AG04450 (cell line): ENCODE measurements around the gene C10orf105. TPM values are rescaled to one million over a fixed set of nuclear protein-coding genes. Genes with fewer than 3 reads are reported as not detected.

Experiments
- CTCF ChIA-PET: fragments of 300-600, 350-600 bp; formaldehyde crosslinking; extraction: SDS; loops from one replicate; lab custom pipeline; 2022; ENCODE audit warnings: antibody characterized with exemption, inconsistent platforms; lab: Charles Lee
- POLR2A ChIA-PET: fragments of 350-600 bp; formaldehyde crosslinking; extraction: SDS; loops from one replicate; lab custom pipeline; 2021; ENCODE audit warnings: antibody characterized with exemption, inconsistent platforms; lab: Yijun Ruan, JAX
- DNase-seq: peaks from one replicate; pipeline ENCODE4 v3.0.0-alpha.2; 2011; ENCODE audit warnings: low read depth, low spot score
- H3K27ac ChIP-seq: one replicate; pipeline ENCODE4 v1.5.1; 2012; ENCODE audit warnings: low read depth, low read length, control low read depth
- H3K27me3 ChIP-seq: one replicate; pipeline ENCODE4 v1.6.0; 2012; ENCODE audit warnings: low read length; ENCODE audit not compliant: control insufficient read depth, insufficient read depth
- H3K4me3 ChIP-seq: 2 replicates; pipeline ENCODE4 v1.5.1; 2011; ENCODE audit warnings: mild to moderate bottlenecking, low read depth, low read length, control low read depth
- H3K9me3 ChIP-seq: 2 replicates; pipeline ENCODE4 v1.5.1; 2012; ENCODE audit warnings: low read length; ENCODE audit not compliant: control insufficient read depth, insufficient read depth
- polyA plus RNA-seq: library from polyadenylated mRNA; depleted of rRNA; stranded (reverse); fragments of >200 nt; gene quantifications from 2 replicates; pipeline ENCODE4 v1.2.3, GENCODE V29; 2011
- TF ChIP-seq, protein P1 (sequence below): IDR thresholded peaks from 2 replicates; pipeline ENCODE4 v1.5.1; 2011; ENCODE audit warnings: low read depth, low read length, control low read depth, inconsistent platforms

Gene C10orf105
- polyA plus RNA-seq, 1 experiment: not detected

DNA sequence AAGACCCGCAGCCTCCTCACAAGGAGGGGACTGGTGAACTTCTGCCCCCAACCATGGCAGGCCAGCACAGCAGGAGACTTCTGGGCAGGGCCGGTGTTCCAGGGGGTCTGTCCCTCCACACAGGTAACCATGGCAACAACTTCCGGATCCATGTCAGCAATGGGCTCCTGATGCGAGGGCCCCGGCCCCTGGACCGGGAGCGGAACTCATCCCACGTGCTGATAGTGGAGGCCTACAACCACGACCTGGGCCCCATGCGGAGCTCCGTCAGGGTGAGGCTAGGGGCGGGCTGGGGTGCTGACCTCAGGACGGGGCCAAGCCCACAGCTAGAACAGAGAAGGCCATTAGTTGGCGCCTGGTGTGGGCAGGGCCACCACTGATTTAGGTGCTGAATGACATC, 5.7 kb upstream of the C10orf105 start:
- CTCF ChIA-PET: interaction anchor here (0.9 to 1.5 kb wide), 2 partner anchors 28 to 48 kb away, joined by 3 to 8 read pairs; partner anchors contain the start of gene VSIR
- DNase-seq: no peak
- H3K27ac ChIP-seq: no peak overlapping the region
- H3K27me3 ChIP-seq: peaks cover 28% of the 10 kb centered on the region
- no peak overlapping the region for H3K4me3 ChIP-seq
- TF ChIP-seq, protein P1, sequence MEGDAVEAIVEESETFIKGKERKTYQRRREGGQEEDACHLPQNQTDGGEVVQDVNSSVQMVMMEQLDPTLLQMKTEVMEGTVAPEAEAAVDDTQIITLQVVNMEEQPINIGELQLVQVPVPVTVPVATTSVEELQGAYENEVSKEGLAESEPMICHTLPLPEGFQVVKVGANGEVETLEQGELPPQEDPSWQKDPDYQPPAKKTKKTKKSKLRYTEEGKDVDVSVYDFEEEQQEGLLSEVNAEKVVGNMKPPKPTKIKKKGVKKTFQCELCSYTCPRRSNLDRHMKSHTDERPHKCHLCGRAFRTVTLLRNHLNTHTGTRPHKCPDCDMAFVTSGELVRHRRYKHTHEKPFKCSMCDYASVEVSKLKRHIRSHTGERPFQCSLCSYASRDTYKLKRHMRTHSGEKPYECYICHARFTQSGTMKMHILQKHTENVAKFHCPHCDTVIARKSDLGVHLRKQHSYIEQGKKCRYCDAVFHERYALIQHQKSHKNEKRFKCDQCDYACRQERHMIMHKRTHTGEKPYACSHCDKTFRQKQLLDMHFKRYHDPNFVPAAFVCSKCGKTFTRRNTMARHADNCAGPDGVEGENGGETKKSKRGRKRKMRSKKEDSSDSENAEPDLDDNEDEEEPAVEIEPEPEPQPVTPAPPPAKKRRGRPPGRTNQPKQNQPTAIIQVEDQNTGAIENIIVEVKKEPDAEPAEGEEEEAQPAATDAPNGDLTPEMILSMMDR: no peak
- H3K9me3 ChIP-seq: peaks cover 4% of the 10 kb centered on the region
- POLR2A ChIA-PET: no interaction called here

DNA sequence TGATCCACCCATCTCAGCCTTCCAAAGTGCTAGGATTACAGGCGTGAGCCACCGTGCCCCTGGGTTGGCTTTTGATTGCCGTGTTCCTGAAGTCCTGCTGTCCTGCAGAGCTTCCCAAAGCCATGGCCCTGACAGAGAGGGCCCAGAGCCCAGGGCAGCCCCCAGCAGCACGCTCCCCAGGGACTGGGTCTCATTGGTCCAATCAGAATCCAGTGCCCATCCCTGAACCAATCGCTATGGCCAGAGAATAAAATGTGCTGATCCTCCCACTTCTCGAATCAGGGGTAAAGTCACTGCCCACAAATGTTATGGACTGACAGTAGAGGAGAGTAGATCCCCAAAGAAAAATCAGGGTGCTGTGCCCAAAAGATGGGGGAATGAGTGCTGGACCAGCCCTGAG, 5.0 kb upstream of the C10orf105 start:
- ChIA-PET CTCF (no interaction called here), POLR2A (no interaction called here)
- TF ChIP-seq, protein P1: no peak
- no peak overlapping the region for H3K4me3 ChIP-seq
- peaks cover 4% of the 10 kb centered on the region for H3K9me3 ChIP-seq
- no peak overlapping the region for H3K27ac ChIP-seq
- H3K27me3 ChIP-seq: peaks cover 30% of the 10 kb centered on the region
- DNase-seq: no peak

DNA sequence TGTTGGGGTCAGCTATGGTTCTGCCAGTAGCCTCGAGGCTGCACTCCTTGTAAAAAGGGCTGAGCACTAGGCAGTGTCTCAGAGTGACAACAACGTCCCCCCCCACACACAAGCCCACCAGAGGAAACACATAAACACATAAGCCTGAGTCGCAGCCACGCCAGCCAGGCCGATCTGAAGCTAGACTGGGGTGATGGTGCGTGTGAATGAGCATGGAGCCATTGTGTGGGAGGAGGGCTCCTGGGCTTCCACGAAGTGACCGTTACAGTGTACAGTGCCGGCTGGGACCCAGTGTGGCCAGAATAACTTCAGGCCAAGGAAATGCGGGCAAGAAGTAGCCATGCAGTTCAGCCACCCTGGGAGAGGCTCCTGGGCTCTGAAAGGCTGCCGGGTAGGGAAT, 3.7 kb upstream of the C10orf105 start:
- Histone ChIP-seq H3K27ac (no peak overlapping the region), H3K27me3 (peaks cover 30% of the 10 kb centered on the region), H3K9me3 (peaks cover 4% of the 10 kb centered on the region), H3K4me3 (no peak overlapping the region)
- no peak for DNase-seq
- POLR2A ChIA-PET: no interaction called here
- TF ChIP-seq, protein P1: no peak
- CTCF ChIA-PET: interaction anchor here (0.9 kb wide), 1 partner anchor 16 kb away, joined by 4 read pairs; no protein-coding TSS in a partner anchor

DNA sequence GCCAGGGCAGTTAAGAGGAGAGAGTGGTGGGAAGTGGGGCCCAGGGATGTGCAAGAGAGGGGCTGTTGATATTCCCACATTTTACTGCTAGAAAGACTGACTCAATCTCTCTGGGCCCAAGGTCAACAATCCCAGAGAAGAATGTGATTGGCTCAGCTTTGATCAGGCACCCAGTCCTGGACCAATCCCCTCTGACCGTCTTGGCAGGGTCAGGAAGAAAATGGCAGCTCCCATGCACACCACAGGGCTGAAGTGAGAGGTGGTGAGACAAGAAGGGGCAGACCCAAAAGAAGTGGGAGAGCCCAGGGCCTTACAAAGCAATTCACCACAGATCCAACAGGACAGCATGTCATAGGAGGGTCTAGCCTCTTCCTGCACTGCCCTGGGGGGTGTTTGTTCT, 3.3 kb upstream of the C10orf105 start:
- DNase-seq: no peak
- peaks cover 4% of the 10 kb centered on the region for H3K9me3 ChIP-seq
- TF ChIP-seq, protein P1: no peak
- H3K27ac ChIP-seq: no peak overlapping the region
- H3K4me3 ChIP-seq: no peak overlapping the region
- H3K27me3 ChIP-seq: peaks cover 30% of the 10 kb centered on the region
- CTCF ChIA-PET: interaction anchor here (0.9 kb wide), 1 partner anchor 16 kb away, joined by 4 read pairs; no protein-coding TSS in a partner anchor
- POLR2A ChIA-PET: no interaction called here

DNA sequence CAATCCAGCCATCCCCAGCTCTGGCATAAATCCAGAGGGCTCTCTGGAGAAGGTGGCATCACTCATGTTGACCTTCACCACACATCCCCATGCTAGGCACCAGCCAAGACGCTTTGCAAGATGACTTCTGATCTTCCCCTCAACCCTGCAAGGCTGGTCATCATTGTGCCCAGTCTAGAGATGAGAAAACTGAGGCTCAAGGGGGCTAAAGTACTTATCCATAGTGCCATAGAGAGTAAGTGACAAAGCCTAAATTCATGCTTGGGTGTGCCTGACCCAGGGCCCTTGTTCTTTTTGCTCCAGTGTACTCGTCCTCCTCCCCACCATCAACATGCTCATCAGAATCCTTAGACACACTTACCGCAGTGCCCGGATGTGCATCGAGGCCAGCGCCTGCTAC, 1.7 kb upstream of the C10orf105 start:
- no peak for DNase-seq
- ChIA-PET POLR2A (no interaction called here), CTCF (no interaction called here)
- H3K4me3 ChIP-seq: no peak overlapping the region
- peaks cover 4% of the 10 kb centered on the region for H3K9me3 ChIP-seq
- H3K27me3 ChIP-seq: peaks cover 26% of the 10 kb centered on the region
- TF ChIP-seq, protein P1: no peak
- H3K27ac ChIP-seq: no peak overlapping the region
